ENCODE results near the gene MAPK8IP1. TPM values are rescaled to one million over a fixed set of nuclear protein-coding genes. Genes with fewer than 3 reads are reported as not detected.

The MAPK8IP1 gene
- total and polyA plus RNA-seq, 4 donors = 0.78 to 2.7 (median 1.4) TPM

GRCh38 chr11:45864041-45864440 is 21.4 kb upstream of the MAPK8IP1 start:
- H3K27me3 ChIP-seq (ENCODE audit: control insufficient read depth in 4 of 4, insufficient read depth in 4 of 4, low read length in 3 of 4) = no peaks in the 10 kb centered on the region
- TF ChIP-seq CTCF (IDR thresholded peaks at IDR 0.05; ENCODE audit: low read depth, low read length, missing input control) (no peak), GABPA (IDR thresholded peaks at IDR 0.05 in 1 of 2, conservative IDR thresholded peaks at IDR 0.05 in 1 of 2) (no peak), EGR1 (IDR thresholded peaks at IDR 0.05; ENCODE audit: low read depth in 2 of 2) (no peak), REST (IDR thresholded peaks at IDR 0.05) (no peak), NR2F2 (IDR thresholded peaks at IDR 0.05) (no peak), HNF4G (IDR thresholded peaks at IDR 0.05) (no peak), FOXA2 (IDR thresholded peaks at IDR 0.05) (no peak), MAX (IDR thresholded peaks at IDR 0.05) (no peak), JUND (IDR thresholded peaks at IDR 0.05) (no peak), FOXA1 (IDR thresholded peaks at IDR 0.05) (no peak), HNF4A (conservative IDR thresholded peaks at IDR 0.05) (no peak), SP1 (IDR thresholded peaks at IDR 0.05) (no peak), ZBTB33 (IDR thresholded peaks at IDR 0.05) (no peak), YY1 (IDR thresholded peaks at IDR 0.05) (no peak), TAF1 (conservative IDR thresholded peaks at IDR 0.05) (no peak), RAD21 (IDR thresholded peaks at IDR 0.05) (no peak), RXRA (IDR thresholded peaks at IDR 0.05) (no peak), ATF3 (IDR thresholded peaks at IDR 0.05) (no peak)
- no peaks in the 10 kb centered on the region for H3K9me3 ChIP-seq (ENCODE audit: control insufficient read depth in 4 of 4, low read length in 3 of 4)
- H3K4me1 ChIP-seq (ENCODE audit: control insufficient read depth in 4 of 4, insufficient read depth in 4 of 4, low read length in 3 of 4) = peaks cover 1 to 19% (median 14%) of the 10 kb centered on the region in 4 donors
- DNase-seq (ENCODE audit: low spot score) = no peak
- no peak overlapping the region for H3K4me3 ChIP-seq (ENCODE audit: low read depth in 1 of 3, low read length in 3 of 3)
- H3K27ac ChIP-seq (ENCODE audit: low read depth in 1 of 2, low read length in 2 of 2) = no peak overlapping the region
- peaks cover 10 to 87% (median 70%) of the 10 kb centered on the region in 4 donors for H3K36me3 ChIP-seq (ENCODE audit: control insufficient read depth in 4 of 4, insufficient read depth in 3 of 4, low read depth in 1 of 4, low read length in 3 of 4)
- no peak overlapping the region for H3K9ac ChIP-seq (ENCODE audit: low read depth in 1 of 2, low read length in 2 of 2)
